GM12801 (cell line): ENCODE data around the gene APOM.

ENCODE experiments used
- CTCF ChIP-seq: IDR thresholded peaks from one replicate; pipeline ENCODE4 v1.5.1; 2011; ENCODE audit warnings: control low read depth; ENCODE audit not compliant: insufficient read length; ENCODE audit errors: extremely low read depth

The APOM gene

GRCh38 chr6:31683591-31683990 is 27.9 kb downstream of the APOM start:
- TF ChIP-seq CTCF, result no peak

GRCh38 chr6:31686483-31686882 is 30.8 kb downstream of the APOM start:
- TF ChIP-seq CTCF, result no peak

- TF ChIP-seq CTCF, result no peak
Observed at GRCh38 chr6:31687321-31687720, 31.6 kb downstream of the APOM start.

- no peak for TF ChIP-seq CTCF
Observed at GRCh38 chr6:31687860-31688693, 32.4 kb downstream of the APOM start.

- TF ChIP-seq CTCF, result no peak
Observed at GRCh38 chr6:31689249-31690110, 33.8 kb downstream of the APOM start.

GRCh38 chr6:31690231-31691077 is 34.8 kb downstream of the APOM start:
- TF ChIP-seq CTCF, result no peak

- no peak for TF ChIP-seq CTCF
Observed at GRCh38 chr6:31691078-31691463, 35.4 kb downstream of the APOM start.
